HG03135 (cell line): ENCODE results near the gene TMEM63C.
"Not testable (repeated sequence)": the region's sequence is repeated elsewhere in the genome, so short reads cannot be mapped to it uniquely, and the experiment has no call there.

Source experiments
- ATAC-seq: cut with Tn5 transposase; IDR thresholded peaks from one replicate; pipeline ENCODE4 v1.9.1; 2021; ENCODE audit warnings: mild to moderate bottlenecking, moderate library complexity; ENCODE audit not compliant: unreplicated experiment

Gene TMEM63C

GRCh38 chr14:77153802-77154201 lies 27.8 kb upstream of the TMEM63C start:
- ATAC-seq = no peak

DNA sequence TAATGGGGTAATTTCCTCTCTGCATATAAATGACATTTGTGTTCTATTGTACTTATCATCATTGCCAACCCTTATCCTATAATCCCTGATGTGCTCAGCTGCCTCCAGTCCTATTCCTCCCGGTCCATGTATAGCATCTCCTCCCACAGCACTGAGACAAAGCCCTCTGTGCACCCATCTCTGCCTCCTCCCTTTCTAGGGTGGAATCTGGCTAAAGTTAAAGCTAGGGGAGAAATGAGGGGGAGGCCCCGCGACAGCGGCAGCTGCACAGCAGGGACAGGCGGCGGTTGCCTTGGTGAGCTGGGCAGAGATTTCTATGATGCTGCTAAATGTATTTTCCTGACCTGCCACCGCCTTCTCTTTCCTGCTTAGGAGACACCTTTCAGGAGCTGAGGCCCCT lies 27.2 kb upstream of the TMEM63C start:
- no peak for ATAC-seq

- ATAC-seq = no peak
These were observed 26.5 kb upstream of the TMEM63C start for GRCh38 chr14:77155083-77155482.

DNA sequence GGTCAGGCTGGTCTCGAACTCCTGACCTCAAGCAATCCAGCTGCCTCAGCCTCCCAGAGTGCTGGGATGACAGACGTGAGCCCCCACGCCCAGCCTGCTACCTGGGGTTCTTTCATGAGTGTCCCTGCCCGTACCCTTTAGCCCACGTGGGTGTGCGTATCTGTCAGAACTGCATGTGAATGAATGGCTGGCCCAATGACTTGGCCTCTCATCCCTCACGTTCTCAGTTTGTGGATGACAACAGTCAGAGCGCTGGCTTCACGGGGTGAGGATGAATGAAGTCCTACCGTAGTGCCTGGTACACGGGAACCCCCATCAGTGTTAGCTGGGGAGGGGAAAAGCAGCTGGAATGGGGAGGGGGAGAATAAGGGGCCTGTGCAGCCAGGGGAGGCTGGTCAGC lies 23.9 kb upstream of the TMEM63C start:
- no peak for ATAC-seq

DNA sequence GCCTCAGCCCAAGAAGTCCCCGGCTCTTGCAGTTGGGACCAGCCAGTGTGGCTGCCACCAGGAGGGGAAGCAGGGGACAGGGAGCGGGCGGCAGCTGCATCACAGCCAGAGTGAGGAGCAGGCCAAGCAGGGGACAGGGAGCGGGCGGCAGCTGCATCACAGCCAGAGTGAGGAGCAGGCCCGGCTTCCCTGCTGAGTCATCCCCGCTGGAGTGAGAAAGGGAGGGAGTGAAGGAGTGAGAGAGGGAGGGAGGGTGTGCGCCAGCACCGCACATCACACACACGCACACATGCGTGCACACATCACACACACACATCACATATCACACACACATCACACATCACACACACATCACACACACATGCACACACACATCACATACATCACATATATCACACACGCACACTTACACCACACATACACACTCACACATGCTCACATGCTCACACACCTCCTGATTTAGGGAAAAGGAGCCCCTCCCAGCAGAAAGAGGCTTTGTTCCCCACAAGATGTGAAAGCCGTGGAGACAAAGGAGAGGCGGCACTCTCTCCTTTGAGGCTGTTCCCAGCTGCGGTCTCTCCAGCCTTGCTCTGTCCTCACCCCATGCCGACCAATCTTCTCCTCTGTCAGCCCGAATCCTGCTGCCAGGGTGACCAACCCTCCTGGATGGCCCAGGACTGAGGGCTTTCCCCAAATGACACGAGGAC lies 23.3 kb upstream of the TMEM63C start:
- no peak for ATAC-seq

DNA sequence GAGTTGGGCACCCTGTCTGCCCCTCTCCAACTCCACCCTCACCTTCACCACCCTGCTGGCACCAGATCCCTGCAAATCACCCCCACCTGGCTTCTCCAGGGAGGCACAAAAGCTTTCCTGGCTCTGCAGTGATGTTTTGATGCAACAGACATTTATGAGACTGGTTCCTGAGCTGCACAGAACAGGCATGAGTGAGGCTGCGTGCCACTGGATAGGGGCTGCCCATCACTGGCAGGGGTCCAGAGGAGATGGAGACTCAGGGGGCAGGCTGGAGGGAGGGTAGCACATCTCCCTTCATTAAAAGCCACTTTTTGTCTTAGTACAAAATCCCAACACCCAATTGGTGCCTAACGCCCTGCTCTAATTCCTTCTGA lies 22.7 kb upstream of the TMEM63C start:
- no peak for ATAC-seq

GRCh38 chr14:77161011-77161410 lies 20.6 kb upstream of the TMEM63C start:
- ATAC-seq = no peak

DNA sequence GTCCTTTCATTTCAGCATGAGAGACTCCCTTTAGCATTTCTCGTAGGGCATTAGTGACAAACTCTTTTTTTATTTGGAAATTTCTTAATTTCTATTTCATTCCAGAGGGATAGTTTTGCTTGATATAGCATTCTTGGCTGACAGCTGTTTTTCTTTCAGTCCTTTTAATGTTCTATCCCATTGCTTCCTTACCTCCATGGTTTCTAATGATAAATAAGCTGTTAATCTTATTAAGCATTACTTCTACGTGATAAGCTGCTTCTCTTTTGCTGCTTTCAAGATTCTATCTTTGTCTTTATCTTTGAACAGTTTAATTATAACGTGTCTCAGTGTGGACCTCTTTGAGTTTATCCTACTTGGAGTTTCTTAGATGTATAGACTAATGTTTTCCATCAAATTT lies 11.6 kb upstream of the TMEM63C start:
- ATAC-seq = no peak

- ATAC-seq = no peak
These were observed 8.7 kb upstream of the TMEM63C start for GRCh38 chr14:77172916-77173315.

- ATAC-seq = not testable (repeated sequence)
These were observed 7.5 kb upstream of the TMEM63C start for GRCh38 chr14:77173911-77174617.

GRCh38 chr14:77175843-77176242 lies 5.8 kb upstream of the TMEM63C start:
- ATAC-seq = no peak

DNA sequence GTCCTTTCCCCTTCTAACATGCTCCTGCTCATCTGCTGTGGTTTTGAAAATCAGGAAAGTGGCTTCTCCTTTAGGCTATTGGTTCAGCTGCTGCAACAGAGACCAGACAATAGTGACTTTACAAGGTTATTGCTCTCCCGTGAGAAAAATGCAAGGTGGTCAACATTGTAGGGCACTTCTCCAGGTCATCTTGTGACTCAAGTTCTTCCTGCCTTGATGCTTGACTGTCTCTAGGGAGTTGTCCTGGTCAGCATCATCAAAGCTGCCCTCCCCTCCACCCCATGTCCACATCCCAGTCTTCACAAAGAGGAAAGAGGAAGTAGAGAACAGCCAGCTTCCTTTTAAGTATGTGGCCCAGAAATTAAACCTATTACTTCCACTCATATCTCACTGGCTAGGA lies 3.9 kb upstream of the TMEM63C start:
- no peak for ATAC-seq

- ATAC-seq = no peak
These were observed 2.9 kb upstream of the TMEM63C start for GRCh38 chr14:77178656-77179055.

- no peak for ATAC-seq
These were observed 634 bp upstream of the TMEM63C start for GRCh38 chr14:77180726-77181602.

GRCh38 chr14:77183896-77184295 lies 2.3 kb downstream of the TMEM63C start:
- no peak for ATAC-seq

- no peak for ATAC-seq
These were observed 2.9 kb downstream of the TMEM63C start for GRCh38 chr14:77184396-77185092.

GRCh38 chr14:77185093-77185465 lies 3.5 kb downstream of the TMEM63C start:
- no peak for ATAC-seq

DNA sequence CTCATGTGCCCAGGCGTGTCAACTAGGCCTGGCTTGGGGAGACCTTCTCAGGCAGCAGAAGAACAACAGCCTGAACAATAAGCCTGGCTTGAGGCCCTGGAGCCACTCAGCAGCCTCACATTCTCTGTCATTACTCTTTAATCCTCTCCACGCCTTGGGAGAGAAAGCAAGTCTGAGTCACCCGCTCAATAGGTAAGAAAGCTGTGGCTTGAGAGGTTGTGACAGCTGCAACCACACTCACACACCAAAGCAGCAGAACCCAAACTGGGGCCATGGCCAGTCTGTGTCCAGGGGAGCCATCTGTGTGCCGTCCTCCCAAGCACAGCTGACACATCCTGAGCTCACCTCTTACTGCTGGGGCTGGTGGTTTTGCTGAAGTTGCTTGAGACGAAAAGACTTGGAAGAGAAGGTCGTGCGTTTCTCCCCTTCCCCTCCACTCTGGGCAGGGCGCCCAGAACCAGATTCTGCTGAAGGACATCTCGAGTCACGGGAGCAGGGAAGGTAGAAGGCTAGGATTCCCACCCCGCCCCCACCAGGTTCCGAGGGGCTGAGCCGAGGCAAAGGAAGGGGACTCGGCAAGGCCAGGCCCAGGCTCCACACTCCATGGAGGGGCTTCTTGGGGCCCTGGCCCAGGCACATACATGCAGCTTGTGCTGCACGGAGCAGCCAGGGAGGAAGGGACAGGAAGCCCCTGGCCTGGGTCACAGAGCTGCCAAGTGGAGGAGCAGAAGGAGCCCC lies 5.5 kb downstream of the TMEM63C start:
- no peak for ATAC-seq

GRCh38 chr14:77187649-77188012 lies 6.0 kb downstream of the TMEM63C start:
- no peak for ATAC-seq

DNA sequence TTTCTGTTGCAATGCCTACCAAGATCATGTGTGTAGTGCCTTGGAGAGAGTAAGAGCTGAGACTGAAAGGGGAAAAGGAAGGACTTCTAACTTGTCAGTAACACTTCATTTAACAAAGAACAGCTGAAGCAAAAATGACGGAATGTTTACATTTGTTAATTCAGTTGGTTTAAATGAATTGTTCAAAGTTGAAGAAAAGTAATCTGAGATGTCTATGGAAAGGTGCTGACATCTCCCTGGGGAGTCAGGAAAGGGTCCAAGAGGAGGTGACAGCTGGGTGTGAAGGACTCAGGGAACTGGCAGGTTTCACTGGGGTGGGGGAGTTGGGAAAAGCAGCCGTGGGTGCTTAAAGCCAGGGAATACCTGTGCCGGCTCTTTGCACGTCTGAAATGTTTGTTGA lies 7.9 kb downstream of the TMEM63C start:
- ATAC-seq = no peak

DNA sequence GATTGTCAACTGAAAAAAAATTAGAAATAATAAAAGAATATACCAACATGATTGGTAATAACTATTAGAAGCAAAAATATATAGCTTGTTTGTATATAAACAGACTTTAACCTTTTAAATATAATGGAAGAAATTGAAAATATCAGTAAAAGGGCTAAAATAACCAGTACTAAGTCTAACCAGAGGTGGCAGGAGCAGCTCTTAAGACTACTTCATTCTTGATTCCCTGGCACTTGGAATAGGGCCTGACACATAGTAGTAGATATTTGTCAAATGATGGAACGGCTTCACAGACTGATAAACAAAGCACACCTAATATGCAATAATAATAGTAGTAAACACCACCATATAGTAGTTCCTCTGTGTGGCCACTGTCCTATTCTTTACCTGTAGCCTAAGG lies 9.4 kb downstream of the TMEM63C start:
- ATAC-seq = no peak
